HL-60/S4 (cell line): ENCODE results near the gene NF1.
"Not testable (repeated sequence)": the region's sequence is repeated elsewhere in the genome, so short reads cannot be mapped to it uniquely, and the experiment has no call there.

Experiments used
- in situ Hi-C: fragments of 300-500 bp; cut with MboI; formaldehyde crosslinking; loops from 2 replicates; pipeline ENCODE4 v1.14.3; 2022; ENCODE audit warnings: low sequenced_read_pairs

Gene NF1

GRCh38 chr17:31176143-31176542, 81.4 kb downstream of the NF1 start:
- in situ Hi-C loops, result not testable (repeated sequence)

GRCh38 chr17:31178951-31179350, 84.2 kb downstream of the NF1 start:
- in situ Hi-C loops, result not testable (repeated sequence)

GRCh38 chr17:31195305-31195704, 100.5 kb downstream of the NF1 start:
- in situ Hi-C loops, result no loop called here

- in situ Hi-C loops, result no loop called here
These were observed 103.2 kb downstream of the NF1 start for GRCh38 chr17:31198026-31198425.

- in situ Hi-C loops, result not testable (repeated sequence)
These were observed 103.9 kb downstream of the NF1 start for GRCh38 chr17:31198666-31199065.

GRCh38 chr17:31200287-31200686, 105.5 kb downstream of the NF1 start:
- in situ Hi-C loops, result no loop called here

- in situ Hi-C loops, result no loop called here
These were observed 108.2 kb downstream of the NF1 start for GRCh38 chr17:31202968-31203367.

- in situ Hi-C loops, result loop anchor here (10.0 kb wide), 1 partner anchor 197 kb away; no protein-coding TSS in a partner anchor
These were observed 116.7 kb downstream of the NF1 start for GRCh38 chr17:31211352-31212012.

- in situ Hi-C loops, result loop anchor here (10.0 kb wide), 1 partner anchor 201 kb away; no protein-coding TSS in a partner anchor
These were observed 121.4 kb downstream of the NF1 start for GRCh38 chr17:31216031-31216751.

- in situ Hi-C loops, result no loop called here
These were observed 129.6 kb downstream of the NF1 start for GRCh38 chr17:31224366-31224765.

GRCh38 chr17:31225831-31226230, 131.1 kb downstream of the NF1 start:
- in situ Hi-C loops, result no loop called here

GRCh38 chr17:31226373-31226772, 131.6 kb downstream of the NF1 start:
- in situ Hi-C loops, result no loop called here

GRCh38 chr17:31226950-31227349, 132.2 kb downstream of the NF1 start:
- in situ Hi-C loops, result no loop called here

GRCh38 chr17:31231852-31232251, 137.1 kb downstream of the NF1 start:
- in situ Hi-C loops, result no loop called here

- in situ Hi-C loops, result no loop called here
These were observed 140.3 kb downstream of the NF1 start for GRCh38 chr17:31235110-31235509.

GRCh38 chr17:31236137-31236536, 141.4 kb downstream of the NF1 start:
- in situ Hi-C loops, result no loop called here

GRCh38 chr17:31236712-31237111, 141.9 kb downstream of the NF1 start:
- in situ Hi-C loops, result no loop called here

- in situ Hi-C loops, result no loop called here
These were observed 146.3 kb downstream of the NF1 start for GRCh38 chr17:31241116-31241515.

GRCh38 chr17:31248986-31249834, 154.4 kb downstream of the NF1 start:
- in situ Hi-C loops, result no loop called here

- in situ Hi-C loops, result no loop called here
These were observed 155.0 kb downstream of the NF1 start for GRCh38 chr17:31249835-31250141.

GRCh38 chr17:31250229-31250628, 155.5 kb downstream of the NF1 start:
- in situ Hi-C loops, result no loop called here
